ENCODE results near the gene GDPD4. TPM values are rescaled to one million over a fixed set of nuclear protein-coding genes. Genes with fewer than 3 reads are reported as not detected.

Gene GDPD4
- total RNA-seq, 4 donors from 2014 or later, result not detected

DNA sequence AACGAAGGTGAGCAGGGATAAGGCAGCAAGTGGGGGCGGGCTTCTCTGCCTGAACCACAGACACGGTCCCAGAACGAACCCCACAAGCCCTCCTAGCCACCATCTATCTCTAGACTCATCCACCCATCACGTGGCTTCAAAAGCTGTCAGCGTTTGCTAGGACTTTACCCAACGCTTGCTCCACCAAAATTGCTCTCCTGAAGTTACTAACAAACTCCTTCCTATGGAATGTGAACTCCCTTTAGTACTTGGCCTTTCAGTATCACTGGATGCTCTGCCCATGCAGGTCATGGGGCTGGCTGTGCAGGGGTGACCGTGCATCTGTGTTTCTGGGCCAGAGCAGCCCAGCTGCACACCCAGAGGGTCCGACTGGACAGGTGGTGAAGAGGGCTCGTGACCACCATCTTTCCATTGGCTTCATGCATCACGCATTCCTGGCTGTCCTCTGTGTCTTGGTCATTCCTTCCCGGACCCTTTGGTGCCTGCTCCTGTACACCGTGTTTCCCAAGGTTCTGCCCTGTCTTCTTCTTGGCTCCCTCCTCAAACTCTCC, 88.4 kb downstream of the GDPD4 start:
- H3K36me3 ChIP-seq, result no peaks in the 10 kb centered on the region
- WGBS, 2 donors (ENCODE audit: low coverage in 1 of 2), result 82 to 84% methylated on average over 6 to 11 of the region's 13 CpGs
- H3K27ac ChIP-seq, result no peak overlapping the region
- no peaks in the 10 kb centered on the region for H3K4me1 ChIP-seq
- no peak for ATAC-seq
- no peaks in the 10 kb centered on the region for H3K27me3 ChIP-seq
- no peak for TF ChIP-seq EP300 (IDR thresholded peaks at IDR 0.05)
- no peak for TF ChIP-seq POLR2A (IDR thresholded peaks at IDR 0.05)
- TF ChIP-seq, protein P1, sequence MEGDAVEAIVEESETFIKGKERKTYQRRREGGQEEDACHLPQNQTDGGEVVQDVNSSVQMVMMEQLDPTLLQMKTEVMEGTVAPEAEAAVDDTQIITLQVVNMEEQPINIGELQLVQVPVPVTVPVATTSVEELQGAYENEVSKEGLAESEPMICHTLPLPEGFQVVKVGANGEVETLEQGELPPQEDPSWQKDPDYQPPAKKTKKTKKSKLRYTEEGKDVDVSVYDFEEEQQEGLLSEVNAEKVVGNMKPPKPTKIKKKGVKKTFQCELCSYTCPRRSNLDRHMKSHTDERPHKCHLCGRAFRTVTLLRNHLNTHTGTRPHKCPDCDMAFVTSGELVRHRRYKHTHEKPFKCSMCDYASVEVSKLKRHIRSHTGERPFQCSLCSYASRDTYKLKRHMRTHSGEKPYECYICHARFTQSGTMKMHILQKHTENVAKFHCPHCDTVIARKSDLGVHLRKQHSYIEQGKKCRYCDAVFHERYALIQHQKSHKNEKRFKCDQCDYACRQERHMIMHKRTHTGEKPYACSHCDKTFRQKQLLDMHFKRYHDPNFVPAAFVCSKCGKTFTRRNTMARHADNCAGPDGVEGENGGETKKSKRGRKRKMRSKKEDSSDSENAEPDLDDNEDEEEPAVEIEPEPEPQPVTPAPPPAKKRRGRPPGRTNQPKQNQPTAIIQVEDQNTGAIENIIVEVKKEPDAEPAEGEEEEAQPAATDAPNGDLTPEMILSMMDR (IDR thresholded peaks at IDR 0.05), result no peak
- TF ChIP-seq POLR2AphosphoS5 (IDR thresholded peaks at IDR 0.05), result no peak
- no peak overlapping the region for H3K4me3 ChIP-seq
- H3K9me3 ChIP-seq, result no peaks in the 10 kb centered on the region

DNA sequence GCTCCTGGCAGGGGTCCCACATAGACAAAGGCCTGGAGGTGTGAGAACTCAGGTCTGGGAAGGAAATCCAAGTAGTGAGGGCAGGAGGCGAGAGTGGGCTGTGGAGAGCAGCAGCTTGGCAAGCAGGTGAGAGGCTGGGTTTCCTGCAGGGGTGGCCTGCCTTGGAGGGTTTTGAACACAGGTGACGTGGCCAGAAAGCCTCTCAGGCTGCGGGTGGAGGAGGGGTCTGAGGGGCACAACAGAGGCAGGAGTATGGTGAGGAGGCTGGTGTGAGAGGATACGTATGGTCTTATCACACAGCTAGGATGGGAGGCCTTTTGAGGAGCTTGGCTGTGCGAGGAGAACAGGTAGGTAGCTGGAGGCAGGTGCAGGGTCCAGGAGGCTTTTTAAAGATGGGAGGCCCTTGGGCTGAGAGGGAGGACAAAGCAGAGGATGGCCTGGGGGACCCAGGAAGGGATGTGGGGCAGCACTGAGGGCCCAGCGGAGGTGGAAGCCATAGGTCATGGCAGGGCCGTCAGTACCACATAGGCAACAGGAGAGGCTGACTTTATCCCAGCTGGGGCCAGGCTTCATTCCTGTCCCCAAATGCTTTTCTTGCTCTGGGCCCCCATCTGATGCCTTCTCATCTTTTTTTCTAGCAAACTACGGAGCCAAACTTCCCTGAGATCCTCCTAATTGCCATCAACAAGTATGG, 89.0 kb downstream of the GDPD4 start:
- Histone ChIP-seq H3K4me3 (no peak overlapping the region), H3K27me3 (no peaks in the 10 kb centered on the region), H3K9me3 (no peaks in the 10 kb centered on the region), H3K27ac (no peak overlapping the region), H3K36me3 (no peaks in the 10 kb centered on the region), H3K4me1 (no peaks in the 10 kb centered on the region)
- no peak for ATAC-seq
- WGBS, 2 donors (ENCODE audit: low coverage in 1 of 2), result 90 to 99% methylated on average over 2 to 5 of the region's 8 CpGs
- TF ChIP-seq POLR2AphosphoS5 (IDR thresholded peaks at IDR 0.05), result no peak
- TF ChIP-seq, protein P1 (IDR thresholded peaks at IDR 0.05), result no peak

DNA sequence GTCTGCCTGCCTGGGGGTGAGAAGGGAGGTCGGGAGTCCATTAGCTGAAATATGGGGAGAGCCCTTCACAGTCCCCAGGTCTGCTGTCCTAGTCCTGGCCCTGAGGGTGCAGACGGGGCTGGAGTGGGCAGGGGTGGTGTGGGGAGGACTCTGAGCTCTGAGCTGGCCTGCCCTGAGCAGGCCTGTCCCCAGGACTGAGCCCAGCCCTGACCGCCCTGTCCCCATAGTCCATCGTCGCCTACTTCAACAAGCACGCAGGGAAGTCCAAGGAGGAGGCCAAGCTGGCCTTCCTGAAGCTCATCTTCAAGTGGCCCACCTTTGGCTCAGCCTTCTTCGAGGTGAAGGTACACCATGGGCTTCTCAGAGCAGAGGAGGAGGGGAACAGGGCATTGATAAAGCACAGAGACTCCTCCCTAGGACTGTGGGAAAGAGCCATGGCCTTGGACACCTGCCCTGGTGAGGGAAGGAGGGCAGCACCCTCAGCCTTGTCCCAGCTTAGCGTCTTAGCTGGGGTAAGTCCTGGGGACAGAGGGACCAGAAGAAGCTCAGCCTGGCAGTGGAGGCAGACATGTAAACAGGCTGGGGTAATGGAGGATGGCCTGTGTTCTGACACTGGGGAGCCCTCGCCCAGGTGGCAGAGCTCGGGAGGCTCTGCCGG, 89.8 kb downstream of the GDPD4 start:
- no peaks in the 10 kb centered on the region for H3K4me1 ChIP-seq
- H3K36me3 ChIP-seq, result no peaks in the 10 kb centered on the region
- H3K4me3 ChIP-seq, result no peak overlapping the region
- no peaks in the 10 kb centered on the region for H3K27me3 ChIP-seq
- no peaks in the 10 kb centered on the region for H3K9me3 ChIP-seq
- TF ChIP-seq POLR2A (IDR thresholded peaks at IDR 0.05) (no peak), EP300 (IDR thresholded peaks at IDR 0.05) (no peak)
- no peak for ATAC-seq
- no peak overlapping the region for H3K27ac ChIP-seq
- WGBS, 2 donors (ENCODE audit: low coverage in 1 of 2), result no CpG with 5 or more reads among the region's 11 CpGs

DNA sequence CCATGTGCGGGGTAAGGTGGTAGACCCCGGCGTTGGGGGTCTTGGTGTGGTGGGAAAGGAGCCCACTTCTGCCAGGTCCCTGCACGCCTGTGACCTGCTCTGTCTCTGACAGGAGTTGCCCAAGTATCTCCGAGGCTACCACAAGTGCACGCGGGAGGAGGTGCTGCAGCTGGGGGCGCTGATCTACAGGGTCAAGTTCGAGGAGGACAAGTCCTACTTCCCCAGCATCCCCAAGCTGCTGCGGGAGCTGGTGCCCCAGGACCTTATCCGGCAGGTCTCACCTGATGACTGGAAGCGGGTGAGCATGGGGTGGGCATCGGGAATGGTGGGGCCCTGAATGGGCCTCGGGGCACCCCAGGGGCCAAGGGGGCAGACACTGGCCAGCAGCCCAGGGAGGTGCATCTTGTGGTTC, 90.4 kb downstream of the GDPD4 start:
- no peaks in the 10 kb centered on the region for H3K36me3 ChIP-seq
- ATAC-seq, result no peak
- no peak overlapping the region for H3K27ac ChIP-seq
- no CpG with 5 or more reads among the region's 14 CpGs for WGBS, 2 donors (ENCODE audit: low coverage in 1 of 2)
- no peak for TF ChIP-seq EP300 (IDR thresholded peaks at IDR 0.05)
- TF ChIP-seq, protein P1 (IDR thresholded peaks at IDR 0.05), result no peak
- no peak for TF ChIP-seq POLR2AphosphoS5 (IDR thresholded peaks at IDR 0.05)
- TF ChIP-seq POLR2A (IDR thresholded peaks at IDR 0.05), result no peak
- no peaks in the 10 kb centered on the region for H3K4me1 ChIP-seq
- H3K4me3 ChIP-seq, result no peak overlapping the region
- no peaks in the 10 kb centered on the region for H3K27me3 ChIP-seq
- H3K9me3 ChIP-seq, result no peaks in the 10 kb centered on the region

DNA sequence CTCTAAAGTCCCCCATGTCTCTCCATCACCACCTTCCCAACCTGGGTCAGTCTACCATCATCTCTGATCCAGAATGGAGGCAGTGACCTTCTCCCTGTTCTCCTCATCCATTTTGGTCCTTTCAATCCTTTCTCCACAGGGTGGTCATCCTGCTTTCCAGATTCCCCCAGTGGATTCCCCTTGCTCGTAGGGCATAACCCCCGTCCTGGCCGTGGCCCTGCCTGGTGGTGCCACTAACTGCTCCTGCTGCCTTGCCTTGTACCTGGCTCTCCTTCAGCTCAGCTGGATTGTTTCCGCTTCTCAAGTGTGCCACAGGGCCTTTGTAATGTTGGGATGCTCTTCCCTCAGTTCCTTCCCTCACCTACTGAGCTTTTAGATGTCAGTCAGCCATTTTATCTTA, 91.8 kb downstream of the GDPD4 start:
- TF ChIP-seq, protein P1 (IDR thresholded peaks at IDR 0.05), result no peak
- TF ChIP-seq POLR2AphosphoS5 (IDR thresholded peaks at IDR 0.05), result no peak
- TF ChIP-seq EP300 (IDR thresholded peaks at IDR 0.05), result no peak
- no peak for TF ChIP-seq POLR2A (IDR thresholded peaks at IDR 0.05)
- no peaks in the 10 kb centered on the region for H3K36me3 ChIP-seq
- no peak for ATAC-seq
- H3K27me3 ChIP-seq, result no peaks in the 10 kb centered on the region
- H3K27ac ChIP-seq, result no peak overlapping the region
- no peaks in the 10 kb centered on the region for H3K4me1 ChIP-seq
- WGBS, 2 donors (ENCODE audit: low coverage in 1 of 2), result 85% methylated on average over 4 of the region's 4 CpGs; no CpG with 5 or more reads in 1 of the 2 donors
- no peak overlapping the region for H3K4me3 ChIP-seq
- no peaks in the 10 kb centered on the region for H3K9me3 ChIP-seq
